Neuronal stem cell (in vitro differentiated cells): ENCODE data around the gene COL25A1.

Source experiments
- DNase-seq: peaks from one replicate; pipeline ENCODE4 v3.0.0-alpha.2; 2013; ENCODE audit warnings: low spot score
- H2AFZ ChIP-seq: one replicate; pipeline ENCODE4 v1.6.1; 2013; ENCODE audit warnings: mild to moderate bottlenecking, low read length, inconsistent platforms
- H2AK5ac ChIP-seq: 2 replicates; pipeline ENCODE4 v1.6.1; 2013; ENCODE audit warnings: low read depth, mild to moderate bottlenecking, inconsistent platforms, low read length, moderate library complexity, mixed read lengths
- H2BK120ac ChIP-seq: 2 replicates; pipeline ENCODE4 v1.6.1; 2013; ENCODE audit warnings: low read depth, mild to moderate bottlenecking, inconsistent platforms, low read length, moderate library complexity, mixed read lengths
- H2BK12ac ChIP-seq: one replicate; pipeline ENCODE4 v1.6.1; 2013; ENCODE audit warnings: low read length, inconsistent platforms
- H2BK15ac ChIP-seq: 2 replicates; pipeline ENCODE4 v1.6.1; 2013; ENCODE audit warnings: mild to moderate bottlenecking, low read length, inconsistent platforms, mixed read lengths
- H2BK5ac ChIP-seq: one replicate; pipeline ENCODE4 v1.6.1; 2013; ENCODE audit warnings: inconsistent platforms, mild to moderate bottlenecking, low read length, moderate library complexity
- H3K14ac ChIP-seq: one replicate; pipeline ENCODE4 v1.6.1; 2013; ENCODE audit warnings: low read length, inconsistent platforms
- H3K18ac ChIP-seq: 2 replicates; pipeline ENCODE4 v1.6.1; 2013; ENCODE audit warnings: low read length, inconsistent platforms
- H3K23ac ChIP-seq: 2 replicates; pipeline ENCODE4 v1.6.1; 2013; ENCODE audit warnings: low read depth, mild to moderate bottlenecking, mixed read lengths, low read length, inconsistent platforms; ENCODE audit not compliant: poor library complexity
- H3K27ac ChIP-seq: replicated peaks from 3 replicates; pipeline ENCODE4 v1.5.1; 2013; ENCODE audit warnings: low read length, inconsistent platforms
- H3K27me3 ChIP-seq, 3 experiments: 2 replicates each; pipeline ENCODE4 v1.6.1; 2013; ENCODE audit warnings: low read length in 3 of 3, mild to moderate bottlenecking in 2 of 3, inconsistent platforms in 1 of 3, low read depth in 1 of 3, mixed read lengths in 1 of 3, moderate library complexity in 1 of 3; ENCODE audit not compliant: control insufficient read depth in 3 of 3, insufficient read depth in 3 of 3
- H3K36me3 ChIP-seq, 2 donors: replicated peaks in 1 of 2; 2 replicates each; pipeline ENCODE4 v1.6.1; 2013; ENCODE audit warnings: low read length in 2 of 2; ENCODE audit not compliant: control insufficient read depth in 2 of 2, insufficient read depth in 2 of 2
- H3K4ac ChIP-seq: 2 replicates; pipeline ENCODE4 v1.6.1; 2013; ENCODE audit warnings: inconsistent platforms, mild to moderate bottlenecking, low read length, moderate library complexity
- H3K4me1 ChIP-seq, 2 donors: 1 replicate in 1 of 2; 2 replicates in 1 of 2; pipeline ENCODE4 v1.6.1; 2013; ENCODE audit warnings: low read length in 2 of 2, low read depth in 1 of 2; ENCODE audit not compliant: control insufficient read depth in 2 of 2, insufficient read depth in 1 of 2
- H3K4me2 ChIP-seq: one replicate; pipeline ENCODE4 v1.6.1; 2013; ENCODE audit warnings: mild to moderate bottlenecking, low read length, inconsistent platforms; ENCODE audit not compliant: insufficient read depth, poor library complexity, severe bottlenecking
- H3K4me3 ChIP-seq, 2 donors: 2 replicates each; pipeline ENCODE4 v1.5.1; 2013; ENCODE audit warnings: low read length in 2 of 2, mild to moderate bottlenecking in 2 of 2, inconsistent platforms in 1 of 2, moderate library complexity in 1 of 2
- H3K79me1 ChIP-seq: one replicate; pipeline ENCODE4 v1.6.1; 2013; ENCODE audit warnings: low read depth, mild to moderate bottlenecking, inconsistent platforms, low read length, moderate library complexity
- H3K9ac ChIP-seq: one replicate; pipeline ENCODE4 v1.6.1; 2013; ENCODE audit warnings: mild to moderate bottlenecking, low read depth, low read length, inconsistent platforms; ENCODE audit not compliant: poor library complexity
- H3K9me3 ChIP-seq, 2 donors: replicated peaks in 1 of 2; 2 replicates each; pipeline versions ENCODE3 to v1.6.1; 2013; ENCODE audit warnings: low read length in 2 of 2, mild to moderate bottlenecking in 2 of 2, inconsistent platforms in 1 of 2, low read depth in 1 of 2, mixed read lengths in 1 of 2, moderate library complexity in 1 of 2; ENCODE audit not compliant: control insufficient read depth in 2 of 2, insufficient read depth in 1 of 2
- H4K8ac ChIP-seq: one replicate; pipeline ENCODE4 v1.6.1; 2013; ENCODE audit warnings: low read depth, mild to moderate bottlenecking, inconsistent platforms, low read length, moderate library complexity
- H4K91ac ChIP-seq: one replicate; pipeline ENCODE4 v1.6.1; 2013; ENCODE audit warnings: low read length, low read depth, mild to moderate bottlenecking, inconsistent platforms; ENCODE audit not compliant: poor library complexity
- WGBS, 2 donors: extraction: QIAGEN DNeasy Blood & Tissue Kit; methylation state at CpG; one replicate each; pipeline ENCODE4 v1.1.7; 2013; ENCODE audit warnings: missing lambda C conversion rate in 2 of 2, mixed read lengths in 1 of 2; ENCODE audit not compliant: insufficient read length in 2 of 2, insufficient replicate concordance in 1 of 2; ENCODE audit errors: extremely low coverage in 2 of 2; 5-methylcytosine and 5-hydroxymethylcytosine counted together

The COL25A1 gene

GRCh38 chr4:108794136-108794535, 508.3 kb downstream of the COL25A1 start:
- H3K4me2 ChIP-seq: no peak overlapping the region
- no peaks in the 10 kb centered on the region for H3K27me3 ChIP-seq
- no peak overlapping the region for H4K91ac ChIP-seq
- H3K9ac ChIP-seq: no peak overlapping the region
- no peak overlapping the region for H3K27ac ChIP-seq
- H3K36me3 ChIP-seq: no peaks in the 10 kb centered on the region
- no peak overlapping the region for H3K23ac ChIP-seq
- no peaks in the 10 kb centered on the region for H3K9me3 ChIP-seq
- H3K4me3 ChIP-seq: no peak overlapping the region
- no CpG with 5 or more reads among the region's 1 CpG for WGBS, 2 donors
- H3K18ac ChIP-seq: no peak overlapping the region
- H2BK15ac ChIP-seq: no peak overlapping the region
- no peak overlapping the region for H2BK120ac ChIP-seq
- no peak overlapping the region for H2BK12ac ChIP-seq
- H2AFZ ChIP-seq: no peak overlapping the region
- no peak for DNase-seq
- no peaks in the 10 kb centered on the region for H3K79me1 ChIP-seq
- no peak overlapping the region for H3K14ac ChIP-seq
- H2AK5ac ChIP-seq: no peak overlapping the region
- no peak overlapping the region for H2BK5ac ChIP-seq
- H3K4ac ChIP-seq: no peak overlapping the region
- H3K4me1 ChIP-seq: no peaks in the 10 kb centered on the region
- H4K8ac ChIP-seq: no peak overlapping the region

GRCh38 chr4:108793415-108793814, 509.0 kb downstream of the COL25A1 start:
- Histone ChIP-seq H3K27ac (no peak overlapping the region), H3K14ac (no peak overlapping the region), H3K18ac (no peak overlapping the region), H2AFZ (no peak overlapping the region), H3K4me3 (no peak overlapping the region), H3K36me3 (no peaks in the 10 kb centered on the region), H2BK5ac (no peak overlapping the region), H3K79me1 (no peaks in the 10 kb centered on the region), H2BK12ac (no peak overlapping the region), H3K9ac (no peak overlapping the region), H3K4ac (no peak overlapping the region), H2BK15ac (no peak overlapping the region), H4K8ac (no peak overlapping the region), H3K23ac (no peak overlapping the region), H2BK120ac (no peak overlapping the region), H3K4me1 (no peaks in the 10 kb centered on the region), H3K4me2 (no peak overlapping the region), H2AK5ac (no peak overlapping the region), H3K27me3 (no peaks in the 10 kb centered on the region), H3K9me3 (no peaks in the 10 kb centered on the region), H4K91ac (no peak overlapping the region)
- DNase-seq: no peak
- no CpG with 5 or more reads among the region's 1 CpG for WGBS, 2 donors

GRCh38 chr4:108788731-108789130, 513.7 kb downstream of the COL25A1 start:
- WGBS, 2 donors: no CpG with 5 or more reads among the region's 9 CpGs
- Histone ChIP-seq H2BK5ac (no peak overlapping the region), H2BK120ac (no peak overlapping the region), H3K14ac (no peak overlapping the region), H3K4me3 (no peak overlapping the region), H3K4ac (no peak overlapping the region), H3K23ac (no peak overlapping the region), H3K36me3 (no peaks in the 10 kb centered on the region), H2AFZ (no peak overlapping the region), H3K9ac (no peak overlapping the region), H4K8ac (no peak overlapping the region), H4K91ac (no peak overlapping the region), H3K27me3 (no peaks in the 10 kb centered on the region), H2BK12ac (no peak overlapping the region), H2BK15ac (no peak overlapping the region), H3K18ac (no peak overlapping the region), H2AK5ac (peak overlapping the region; percentile 56), H3K4me2 (no peak overlapping the region), H3K4me1 (no peaks in the 10 kb centered on the region), H3K9me3 (no peaks in the 10 kb centered on the region), H3K27ac (no peak overlapping the region), H3K79me1 (no peaks in the 10 kb centered on the region)
- no peak for DNase-seq

DNA sequence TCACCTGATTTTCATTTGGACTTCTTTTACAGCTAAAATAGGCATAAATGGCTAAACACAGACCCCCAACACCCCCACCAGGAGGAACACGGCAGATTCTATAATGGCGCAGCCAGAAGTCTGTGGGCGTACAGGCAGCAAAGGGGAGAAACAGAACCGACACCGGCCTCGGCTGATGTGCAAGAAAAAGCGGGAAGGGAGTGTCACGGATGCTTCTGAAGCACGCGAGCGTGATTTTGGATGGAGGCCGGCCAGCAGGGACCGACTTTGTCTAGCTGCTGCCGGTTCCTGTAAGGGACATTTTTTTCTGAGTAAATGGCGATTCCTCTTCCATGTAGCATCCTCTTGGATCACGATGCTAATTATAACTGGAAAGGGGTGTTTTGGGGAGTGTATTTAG, 514.7 kb downstream of the COL25A1 start:
- Histone ChIP-seq H3K4me1 (no peaks in the 10 kb centered on the region), H3K9me3 (no peaks in the 10 kb centered on the region)
- no CpG with 5 or more reads among the region's 16 CpGs for WGBS, 2 donors

More for the DNA sequence above, 514.7 kb downstream of the COL25A1 start:
- Histone ChIP-seq H2BK15ac (no peak overlapping the region), H2AK5ac (no peak overlapping the region), H3K9ac (no peak overlapping the region), H3K4me2 (no peak overlapping the region), H2BK120ac (no peak overlapping the region), H3K27ac (no peak overlapping the region), H3K79me1 (no peaks in the 10 kb centered on the region), H3K27me3 (no peaks in the 10 kb centered on the region), H3K23ac (no peak overlapping the region), H3K36me3 (no peaks in the 10 kb centered on the region), H4K8ac (no peak overlapping the region), H4K91ac (no peak overlapping the region), H2AFZ (no peak overlapping the region), H3K4ac (no peak overlapping the region), H2BK12ac (no peak overlapping the region), H3K14ac (no peak overlapping the region), H2BK5ac (no peak overlapping the region), H3K18ac (no peak overlapping the region), H3K4me3 (no peak overlapping the region)
- no peak for DNase-seq
